Type B pancreatic cell (in vitro differentiated cells): Measurements from ENCODE around the gene DMD. TPM values are rescaled to one million over a fixed set of nuclear protein-coding genes. Genes with fewer than 3 reads are reported as not detected.

ENCODE experiments used
- DNase-seq: peaks from one replicate; pipeline ENCODE4 v3.0.0; 2021; ENCODE audit warnings: mixed read lengths; ENCODE audit not compliant: unreplicated experiment; ENCODE audit errors: extremely low spot score
- H3K27ac Mint-ChIP-seq: 2 replicates; pipeline ENCODE4 v1.8.0; 2021; ENCODE audit warnings: mild to moderate bottlenecking, mixed read lengths
- H3K27me3 Mint-ChIP-seq: 2 replicates; pipeline ENCODE4 v1.8.0; 2021; ENCODE audit warnings: mixed read lengths
- H3K36me3 Mint-ChIP-seq: 2 replicates; pipeline ENCODE4 v1.8.0; 2021; ENCODE audit warnings: mixed read lengths
- H3K4me1 Mint-ChIP-seq: one replicate; pipeline ENCODE4 v1.8.0; 2021; ENCODE audit warnings: mixed read lengths; ENCODE audit not compliant: unreplicated experiment
- H3K4me3 Mint-ChIP-seq: 2 replicates; pipeline ENCODE4 v1.8.0; 2021; ENCODE audit warnings: mild to moderate bottlenecking, mixed read lengths
- H3K9me3 Mint-ChIP-seq: 2 replicates; pipeline ENCODE4 v1.8.0; 2021; ENCODE audit warnings: mixed read lengths
- CTCF ChIP-seq: fragments of 200-600 bp; sonication (generic); conservative IDR thresholded peaks from 2 replicates; pipeline ENCODE4 v1.5.0; 2021; ENCODE audit warnings: antibody characterized with exemption, mild to moderate bottlenecking
- total RNA-seq: library from RNA; stranded (reverse); gene quantifications from 2 replicates; pipeline ENCODE4 v1.2.1, GENCODE V29; 2021; ENCODE audit warnings: low replicate concordance

Gene DMD
- total RNA-seq, 1 donor from 2014 or later = 57.1 TPM

GRCh38 chrX:31258166-31258565 is 1953.2 kb downstream of the DMD start:
- H3K4me1 Mint-ChIP-seq = peaks cover 3% of the 10 kb centered on the region
- peaks cover 5% of the 10 kb centered on the region for H3K27me3 Mint-ChIP-seq
- peaks cover 11% of the 10 kb centered on the region for H3K36me3 Mint-ChIP-seq
- no peak overlapping the region for H3K4me3 Mint-ChIP-seq
- DNase-seq = no peak
- H3K27ac Mint-ChIP-seq = no peak overlapping the region
- no peaks in the 10 kb centered on the region for H3K9me3 Mint-ChIP-seq
- no peak for TF ChIP-seq CTCF

DNA sequence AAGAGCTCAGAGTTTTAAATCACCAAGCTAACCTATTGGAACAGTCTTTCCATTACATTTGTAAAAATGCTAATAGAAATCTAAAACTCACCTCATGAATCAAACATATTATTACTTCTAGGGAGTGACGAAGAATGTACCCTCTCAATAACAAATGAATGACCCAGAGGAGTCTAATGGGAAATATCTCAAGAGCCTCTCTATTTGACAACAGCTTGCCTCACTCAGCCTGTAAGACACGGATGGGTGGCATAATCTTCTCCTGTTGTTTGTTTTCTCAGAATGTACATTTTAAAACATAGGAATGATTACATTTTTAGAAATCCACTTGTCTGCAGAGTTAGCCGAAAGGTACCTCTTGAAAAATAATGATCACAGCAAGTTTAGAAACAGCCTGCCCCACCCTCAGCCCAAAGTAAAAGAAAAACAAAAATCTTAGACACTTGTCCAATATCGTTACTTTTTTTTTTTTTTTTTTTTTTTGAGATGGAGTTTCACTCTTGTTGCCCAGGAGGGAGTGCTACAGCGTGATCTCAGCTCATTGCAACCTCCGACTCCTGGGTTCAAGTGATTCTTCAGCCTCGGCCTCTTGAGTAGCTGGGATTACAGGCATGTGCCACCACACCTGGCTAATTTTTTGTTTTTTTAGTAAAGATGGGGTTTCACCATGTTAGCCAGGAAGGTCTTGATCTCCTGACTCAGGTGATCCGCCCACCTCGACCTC is 1955.9 kb downstream of the DMD start:
- H3K9me3 Mint-ChIP-seq = no peaks in the 10 kb centered on the region
- no peaks in the 10 kb centered on the region for H3K4me1 Mint-ChIP-seq
- no peak overlapping the region for H3K27ac Mint-ChIP-seq

DNA sequence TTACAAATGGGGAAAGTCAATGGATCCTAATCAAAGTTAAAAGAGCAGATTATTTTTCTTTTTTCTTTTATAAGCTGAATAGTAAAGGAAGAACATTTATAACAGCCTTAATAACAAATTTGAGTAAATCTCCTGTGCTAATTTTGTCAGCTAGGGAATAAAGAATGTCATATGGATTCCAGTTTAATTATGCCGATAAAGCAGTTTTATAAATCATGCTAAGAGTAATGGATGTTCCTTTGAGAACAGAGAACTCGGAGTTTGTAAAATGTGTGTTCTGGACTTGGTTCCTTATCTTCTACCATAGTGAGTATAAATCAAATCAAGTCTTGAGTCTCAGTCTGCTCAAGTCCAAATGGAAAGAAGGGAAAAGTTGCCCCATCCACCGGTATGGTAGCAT is 1959.2 kb downstream of the DMD start:
- no peaks in the 10 kb centered on the region for H3K4me1 Mint-ChIP-seq
- no peak for DNase-seq
- no peak overlapping the region for H3K4me3 Mint-ChIP-seq
- no peaks in the 10 kb centered on the region for H3K36me3 Mint-ChIP-seq
- H3K27me3 Mint-ChIP-seq = no peaks in the 10 kb centered on the region
- TF ChIP-seq CTCF = no peak
- H3K9me3 Mint-ChIP-seq = no peaks in the 10 kb centered on the region
- no peak overlapping the region for H3K27ac Mint-ChIP-seq

More for the DNA sequence above, 1955.9 kb downstream of the DMD start:
- Mint-ChIP-seq H3K36me3 (peaks cover 3% of the 10 kb centered on the region), H3K4me3 (no peak overlapping the region), H3K27me3 (no peaks in the 10 kb centered on the region)
- no peak for TF ChIP-seq CTCF
- DNase-seq = no peak

- Mint-ChIP-seq H3K36me3 (no peaks in the 10 kb centered on the region), H3K27ac (no peak overlapping the region), H3K4me3 (no peak overlapping the region), H3K27me3 (no peaks in the 10 kb centered on the region), H3K4me1 (no peaks in the 10 kb centered on the region), H3K9me3 (no peaks in the 10 kb centered on the region)
- TF ChIP-seq CTCF = no peak
- DNase-seq = no peak
Observed at GRCh38 chrX:31251336-31251735, 1960.0 kb downstream of the DMD start.

DNA sequence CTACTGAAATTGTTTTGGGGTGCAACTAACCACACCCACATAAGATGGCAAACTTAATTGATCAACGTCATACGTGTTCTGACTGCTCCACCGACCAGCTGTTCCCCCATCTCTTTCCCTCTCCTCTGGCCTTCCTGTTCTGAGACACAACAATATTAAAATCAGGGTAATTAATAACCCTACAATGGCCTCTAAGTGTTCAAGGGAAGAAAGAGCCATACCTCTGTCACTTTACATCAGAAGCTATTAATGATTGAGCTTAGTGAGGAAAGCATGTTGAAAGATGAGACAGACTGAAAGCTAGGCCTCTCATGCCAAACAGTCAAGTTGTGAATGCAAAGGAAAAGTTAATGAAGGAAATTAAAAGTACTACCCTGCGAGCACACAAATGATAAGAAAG is 1965.6 kb downstream of the DMD start:
- Mint-ChIP-seq H3K9me3 (peaks cover 5% of the 10 kb centered on the region), H3K36me3 (no peaks in the 10 kb centered on the region), H3K4me3 (no peak overlapping the region), H3K27ac (no peak overlapping the region), H3K27me3 (no peaks in the 10 kb centered on the region), H3K4me1 (no peaks in the 10 kb centered on the region)
- no peak for DNase-seq
- no peak for TF ChIP-seq CTCF
